ENCODE measurements around the gene TMEM35B.

The TMEM35B gene

GRCh38 chr1:34984793-34985608 lies at the start of gene TMEM35B:
TSS of gene TMEM35B (minus strand) at chr1:34985347. CDS start at chr1:34985305, 42 bp downstream.
- no peak for DNase-seq (ENCODE audit: low read depth)
- no peak for TF ChIP-seq CTCF (IDR thresholded peaks at IDR 0.05; ENCODE audit: control insufficient read depth, insufficient read depth, low read depth, low read length, missing control alignments)
- H3K4me3 ChIP-seq (ENCODE audit: control insufficient read depth, low read depth, low read length), result peak within 1 kb of the TSS; percentile 85

GRCh38 chr1:35033346-35033745 lies 48.2 kb upstream of the TMEM35B start:
- TF ChIP-seq CTCF (IDR thresholded peaks at IDR 0.05; ENCODE audit: control insufficient read depth, insufficient read depth, low read depth, low read length, missing control alignments), result no peak
- no peak for DNase-seq (ENCODE audit: low read depth)
- no peak overlapping the region for H3K4me3 ChIP-seq (ENCODE audit: control insufficient read depth, low read depth, low read length)

GRCh38 chr1:35032384-35032739 lies 47.2 kb upstream of the TMEM35B start:
- H3K4me3 ChIP-seq (ENCODE audit: control insufficient read depth, low read depth, low read length), result no peak overlapping the region; the same call in 1 of the 2 replicates
- DNase-seq (ENCODE audit: low read depth), result no peak
- TF ChIP-seq CTCF (IDR thresholded peaks at IDR 0.05; ENCODE audit: control insufficient read depth, insufficient read depth, low read depth, low read length, missing control alignments), result no peak

- no peak for TF ChIP-seq CTCF (IDR thresholded peaks at IDR 0.05; ENCODE audit: control insufficient read depth, insufficient read depth, low read depth, low read length, missing control alignments)
- peak overlapping the region; percentile 75 for H3K4me3 ChIP-seq (ENCODE audit: control insufficient read depth, low read depth, low read length)
- no peak for DNase-seq (ENCODE audit: low read depth)
These were observed 45.8 kb upstream of the TMEM35B start for GRCh38 chr1:35030756-35031446.

GRCh38 chr1:35030338-35030737 lies 45.2 kb upstream of the TMEM35B start:
- no peak for DNase-seq (ENCODE audit: low read depth)
- no peak for TF ChIP-seq CTCF (IDR thresholded peaks at IDR 0.05; ENCODE audit: control insufficient read depth, insufficient read depth, low read depth, low read length, missing control alignments)
- peak overlapping the region; percentile 75 for H3K4me3 ChIP-seq (ENCODE audit: control insufficient read depth, low read depth, low read length)

- no peak for TF ChIP-seq CTCF (IDR thresholded peaks at IDR 0.05; ENCODE audit: control insufficient read depth, insufficient read depth, low read depth, low read length, missing control alignments)
- DNase-seq (ENCODE audit: low read depth), result no peak
- no peak overlapping the region for H3K4me3 ChIP-seq (ENCODE audit: control insufficient read depth, low read depth, low read length)
These were observed 44.6 kb upstream of the TMEM35B start for GRCh38 chr1:35029761-35030160.
